ENCODE measurements around the gene AUTS2. TPM values are rescaled to one million over a fixed set of nuclear protein-coding genes. Genes with fewer than 3 reads are reported as not detected.

AUTS2 gene
- total RNA-seq, 1 experiment from 2014 or later, result 256 TPM

GRCh38 chr7:70615066-70615606 is 1016.9 kb downstream of the AUTS2 start:
- no CpG with 5 or more reads among the region's 5 CpGs for WGBS (ENCODE audit: extremely low coverage, insufficient read length, low lambda C conversion rate)
- H3K27ac ChIP-seq (ENCODE audit: insufficient read length, low read depth, low read length), result no peak overlapping the region
- no peak overlapping the region for H2BK120ac ChIP-seq (ENCODE audit: low read depth, low read length, poor library complexity, severe bottlenecking)

More at GRCh38 chr7:70615066-70615606, 1016.9 kb downstream of the AUTS2 start:
- Histone ChIP-seq H4K8ac (replicated peaks; ENCODE audit: insufficient read length, low read depth, low read length) (no peak overlapping the region), H3K4me2 (ENCODE audit: insufficient read depth, insufficient read length, low read length) (no peak overlapping the region), H2BK5ac (ENCODE audit: insufficient read length, low read length) (no peak overlapping the region), H3K14ac (ENCODE audit: insufficient read depth, low read length) (no peak overlapping the region), H2BK20ac (ENCODE audit: low read depth, low read length, poor library complexity, severe bottlenecking) (no peak overlapping the region), H3K4me1 (ENCODE audit: insufficient read depth, low read length) (peaks cover 4% of the 10 kb centered on the region; the same call in 1 of the 2 replicates), H3K23me2 (ENCODE audit: insufficient read length, low read depth, low read length, poor library complexity, severe bottlenecking) (no peaks in the 10 kb centered on the region), H2AFZ (ENCODE audit: low read length) (no peak overlapping the region), H3K56ac (ENCODE audit: insufficient read length, low read depth, low read length) (no peak overlapping the region), H4K5ac (ENCODE audit: insufficient read length, low read depth, low read length) (no peak overlapping the region), H3T11ph (ENCODE audit: low read length) (no peak overlapping the region), H2BK12ac (ENCODE audit: insufficient read length, low read depth, low read length) (no peak overlapping the region), H3K9ac (ENCODE audit: extremely low read depth, insufficient read length, low read length) (no peak overlapping the region), H3K27me3 (ENCODE audit: insufficient read depth, low read length) (no peaks in the 10 kb centered on the region; the same call in 1 of the 2 replicates), H3K79me2 (ENCODE audit: insufficient read depth, low read length) (no peaks in the 10 kb centered on the region), H3K18ac (ENCODE audit: insufficient read length, low read depth, low read length) (no peak overlapping the region), H2AK5ac (ENCODE audit: insufficient read length, low read length) (no peak overlapping the region), H3K4ac (ENCODE audit: low read depth, low read length) (no peak overlapping the region), H3K79me1 (ENCODE audit: insufficient read depth, low read depth, low read length, poor library complexity, severe bottlenecking) (no peaks in the 10 kb centered on the region), H3K9me3 (ENCODE audit: control insufficient read depth, low read depth, low read length) (no peaks in the 10 kb centered on the region), H4K91ac (ENCODE audit: insufficient read length, low read depth, low read length) (no peak overlapping the region), H3K23ac (ENCODE audit: insufficient read length, low read depth, low read length) (no peak overlapping the region), H4K20me1 (ENCODE audit: control insufficient read depth, insufficient read depth, insufficient read length) (no peaks in the 10 kb centered on the region), H2BK15ac (ENCODE audit: low read depth, low read length) (no peak overlapping the region)
- peaks cover 36% of the 10 kb centered on the region for H3K27me3 Mint-ChIP-seq (ENCODE audit: low read depth)
- peaks cover 46 to 63% of the 10 kb centered on the region in 2 experiments for H3K4me1 Mint-ChIP-seq
- no peak overlapping the region for H3K4me3 Mint-ChIP-seq
- H3K27ac Mint-ChIP-seq, result peak overlapping the region in 1 of 3 experiments; percentile 12; a peak in 2 of 7 replicates
- DNase-seq, result no peak
- peaks cover 0 to 5% of the 10 kb centered on the region in 2 experiments; a peak in 1 of 5 replicates for H3K9me3 Mint-ChIP-seq
- TF ChIP-seq CTCF (conservative IDR thresholded peaks at IDR 0.05), result no peak
- H3K36me3 Mint-ChIP-seq (ENCODE audit: insufficient read depth in 1 of 3, low read depth in 3 of 3), result peaks cover 0 to 8% (median 2%) of the 10 kb centered on the region in 3 experiments; a peak in 2 of 7 replicates

All from H9 (cell line).